Measurements from ENCODE around the gene PLEKHG2. TPM values are rescaled to one million over a fixed set of nuclear protein-coding genes. Genes with fewer than 3 reads are reported as not detected.

PLEKHG2 gene
- total RNA-seq, 4 donors from 2014 or later: 16.7 to 38.4 (median 22.2) TPM

DNA sequence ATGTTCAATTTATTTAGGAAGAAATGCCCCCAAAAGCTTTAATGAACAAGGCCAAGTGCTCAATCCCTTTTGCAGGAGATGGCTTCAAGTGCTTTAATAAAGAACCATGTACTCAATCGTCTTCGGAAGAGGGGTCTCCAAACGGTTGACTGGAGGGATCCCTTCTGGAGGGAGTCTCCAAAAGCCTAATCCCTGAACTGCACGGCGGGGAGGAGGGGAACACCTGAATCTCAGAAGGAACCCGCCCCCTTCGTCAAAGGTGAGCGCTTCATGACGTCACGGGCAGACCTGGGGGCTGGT lies 22.1 kb upstream of the PLEKHG2 start:
- Histone ChIP-seq H3K27me3 (no peaks in the 10 kb centered on the region), H3K36me3 (peaks cover 30 to 72% (median 66%) of the 10 kb centered on the region in 4 donors), H3K27ac (replicated peaks in 1 of 4) (peak overlapping the region; percentile 97 to 100 (median 98)), H3K4me3 (peak overlapping the region; percentile 81 to 99 (median 96)), H3K4me1 (peaks cover 24 to 42% (median 32%) of the 10 kb centered on the region in 4 donors), H3K9me3 (no peaks in the 10 kb centered on the region)
- intact Hi-C loops (cut with DNase I): no loop called here
- DNase-seq (ENCODE audit: extremely low spot score): no peak
- WGBS: 0% methylated on average over 6 of the region's 10 CpGs
- TF ChIP-seq POLR2AphosphoS5 (IDR thresholded peaks at IDR 0.05) (no peak), EP300 (IDR thresholded peaks at IDR 0.05) (no peak), POLR2A (IDR thresholded peaks at IDR 0.05; ENCODE audit: low read depth) (no peak)
- TF ChIP-seq, protein P1, sequence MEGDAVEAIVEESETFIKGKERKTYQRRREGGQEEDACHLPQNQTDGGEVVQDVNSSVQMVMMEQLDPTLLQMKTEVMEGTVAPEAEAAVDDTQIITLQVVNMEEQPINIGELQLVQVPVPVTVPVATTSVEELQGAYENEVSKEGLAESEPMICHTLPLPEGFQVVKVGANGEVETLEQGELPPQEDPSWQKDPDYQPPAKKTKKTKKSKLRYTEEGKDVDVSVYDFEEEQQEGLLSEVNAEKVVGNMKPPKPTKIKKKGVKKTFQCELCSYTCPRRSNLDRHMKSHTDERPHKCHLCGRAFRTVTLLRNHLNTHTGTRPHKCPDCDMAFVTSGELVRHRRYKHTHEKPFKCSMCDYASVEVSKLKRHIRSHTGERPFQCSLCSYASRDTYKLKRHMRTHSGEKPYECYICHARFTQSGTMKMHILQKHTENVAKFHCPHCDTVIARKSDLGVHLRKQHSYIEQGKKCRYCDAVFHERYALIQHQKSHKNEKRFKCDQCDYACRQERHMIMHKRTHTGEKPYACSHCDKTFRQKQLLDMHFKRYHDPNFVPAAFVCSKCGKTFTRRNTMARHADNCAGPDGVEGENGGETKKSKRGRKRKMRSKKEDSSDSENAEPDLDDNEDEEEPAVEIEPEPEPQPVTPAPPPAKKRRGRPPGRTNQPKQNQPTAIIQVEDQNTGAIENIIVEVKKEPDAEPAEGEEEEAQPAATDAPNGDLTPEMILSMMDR (IDR thresholded peaks at IDR 0.05): no peak

DNA sequence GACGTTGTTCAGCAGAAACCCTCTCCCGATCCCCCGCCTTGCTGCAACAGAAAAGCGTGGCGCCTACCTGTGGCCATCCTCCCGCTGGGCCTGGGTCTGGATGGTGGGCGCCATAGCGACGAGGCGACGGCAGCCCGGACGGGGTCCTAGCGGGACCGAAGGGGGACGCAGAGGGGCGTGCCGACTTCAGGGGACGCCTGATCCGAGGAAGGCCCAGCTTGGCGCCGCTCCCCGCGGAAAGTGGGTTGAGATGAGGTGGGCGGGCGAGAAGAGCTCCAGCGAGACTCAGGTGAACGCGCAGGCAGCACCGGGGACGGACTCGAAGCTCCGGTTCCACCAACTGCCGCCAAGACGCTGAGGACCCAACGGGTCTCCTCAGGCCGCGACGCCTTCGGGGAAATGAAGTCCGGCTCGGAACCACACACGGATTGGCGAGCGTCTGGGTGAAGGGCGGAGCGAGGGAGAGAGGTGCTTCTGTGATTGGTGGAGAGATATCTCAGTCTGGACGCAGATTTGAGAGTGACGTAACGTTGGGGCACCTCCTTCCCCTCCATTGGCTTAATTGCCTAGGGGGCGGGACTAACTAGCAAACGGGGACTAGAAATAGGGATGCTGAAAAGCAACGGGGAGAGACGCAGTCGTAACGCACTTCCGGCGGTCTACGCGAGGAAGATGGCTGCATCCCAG lies 21.6 kb upstream of the PLEKHG2 start, which contains the start of the genes MED29 and PAF1:
TSS of gene MED29 (plus strand) at position 628 of the 687 bp plus-strand sequence. CDS start at position 673, 45 bp downstream.
TSS of gene PAF1 (minus strand) at position 356 of the 687 bp plus-strand sequence. CDS start at position 114, 242 bp downstream.
- H3K27me3 ChIP-seq: no peaks in the 10 kb centered on the region
- peak within 1 kb of the TSS; percentile 81 to 99 (median 96) for H3K4me3 ChIP-seq
- no peaks in the 10 kb centered on the region for H3K9me3 ChIP-seq
- intact Hi-C loops (cut with DNase I): no loop called here
- TF ChIP-seq POLR2AphosphoS5 (IDR thresholded peaks at IDR 0.05) (peak; percentile 96 to 98), POLR2A (IDR thresholded peaks at IDR 0.05; ENCODE audit: low read depth) (peak; percentile 66)
- TF ChIP-seq, protein P1 (IDR thresholded peaks at IDR 0.05): no peak
- peaks cover 30 to 72% (median 64%) of the 10 kb centered on the region in 4 donors for H3K36me3 ChIP-seq
- DNase-seq (ENCODE audit: extremely low spot score): peak; percentile 100
- WGBS: 2% methylated on average over 23 of the region's 60 CpGs
- H3K4me1 ChIP-seq: peaks cover 24 to 42% (median 32%) of the 10 kb centered on the region in 4 donors
- peak within 1 kb of the TSS; percentile 97 to 100 (median 98) for H3K27ac ChIP-seq (replicated peaks in 1 of 4)

DNA sequence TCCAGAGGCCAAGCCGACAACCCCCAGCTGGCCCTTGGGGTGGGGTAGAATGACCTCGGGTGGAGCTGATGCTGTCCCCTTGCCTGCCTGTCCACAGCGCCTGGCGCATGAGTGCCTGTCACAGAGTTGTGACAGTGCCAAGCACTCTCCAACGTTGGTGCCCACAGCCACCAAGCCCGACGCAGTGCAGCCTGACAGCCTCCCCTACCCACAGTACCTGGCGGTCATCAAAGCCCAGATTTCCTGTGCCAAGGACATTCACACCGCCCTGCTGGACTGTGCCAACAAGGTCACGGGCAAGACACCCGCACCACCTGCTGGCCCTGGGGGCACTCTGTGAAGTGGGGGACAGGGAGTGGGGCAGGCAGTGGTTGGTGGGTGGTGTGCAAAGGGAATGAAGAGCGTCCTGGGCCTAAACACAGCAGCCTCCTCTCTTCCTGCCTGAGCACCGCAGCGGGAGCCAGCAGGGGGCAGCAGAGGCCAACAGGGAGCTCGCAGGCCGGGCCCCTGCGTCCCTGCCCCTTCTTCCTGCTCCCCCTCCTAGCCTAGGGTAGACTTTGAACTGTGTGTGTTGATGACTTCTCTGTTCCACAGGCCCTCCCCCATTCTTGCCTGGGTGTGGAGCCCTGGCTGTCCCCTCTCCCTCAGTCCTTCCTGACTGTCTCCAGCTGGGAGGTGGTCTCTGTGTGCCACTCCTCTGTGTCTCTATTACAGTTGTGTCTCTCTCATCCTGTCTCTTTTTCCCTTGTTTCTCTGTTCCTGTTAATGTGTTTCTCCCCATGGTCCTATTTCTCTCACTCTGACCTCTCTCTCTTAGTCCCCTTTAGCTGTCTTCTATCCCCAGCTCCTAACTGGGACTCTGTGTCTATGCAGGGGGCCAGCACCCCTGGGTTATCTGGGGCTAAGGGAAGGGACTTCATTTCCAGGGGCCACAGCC lies 14.8 kb upstream of the PLEKHG2 start:
- Histone ChIP-seq H3K36me3 (peaks cover 10 to 44% (median 34%) of the 10 kb centered on the region in 4 donors), H3K27me3 (no peaks in the 10 kb centered on the region), H3K4me3 (peak overlapping the region in 3 of 4 donors; percentile 1 to 23 (median 10)), H3K9me3 (no peaks in the 10 kb centered on the region), H3K4me1 (peaks cover 34 to 58% (median 51%) of the 10 kb centered on the region in 4 donors), H3K27ac (replicated peaks in 1 of 4) (peak overlapping the region; percentile 88 to 100 (median 99))
- 39% methylated on average over 15 of the region's 17 CpGs for WGBS
- TF ChIP-seq EP300 (IDR thresholded peaks at IDR 0.05): no peak
- TF ChIP-seq POLR2AphosphoS5 (IDR thresholded peaks at IDR 0.05): peak; percentile 70 to 82
- TF ChIP-seq, protein P1 (IDR thresholded peaks at IDR 0.05): peak; percentile 98 to 99 (median 99)
- no peak for TF ChIP-seq POLR2A (IDR thresholded peaks at IDR 0.05; ENCODE audit: low read depth)
- DNase-seq (ENCODE audit: extremely low spot score): peak; percentile 97
- intact Hi-C loops (cut with DNase I): loop anchor here (1.0 kb wide), 1 partner anchor 15 kb away; the partner anchor contains the start of gene PLEKHG2

DNA sequence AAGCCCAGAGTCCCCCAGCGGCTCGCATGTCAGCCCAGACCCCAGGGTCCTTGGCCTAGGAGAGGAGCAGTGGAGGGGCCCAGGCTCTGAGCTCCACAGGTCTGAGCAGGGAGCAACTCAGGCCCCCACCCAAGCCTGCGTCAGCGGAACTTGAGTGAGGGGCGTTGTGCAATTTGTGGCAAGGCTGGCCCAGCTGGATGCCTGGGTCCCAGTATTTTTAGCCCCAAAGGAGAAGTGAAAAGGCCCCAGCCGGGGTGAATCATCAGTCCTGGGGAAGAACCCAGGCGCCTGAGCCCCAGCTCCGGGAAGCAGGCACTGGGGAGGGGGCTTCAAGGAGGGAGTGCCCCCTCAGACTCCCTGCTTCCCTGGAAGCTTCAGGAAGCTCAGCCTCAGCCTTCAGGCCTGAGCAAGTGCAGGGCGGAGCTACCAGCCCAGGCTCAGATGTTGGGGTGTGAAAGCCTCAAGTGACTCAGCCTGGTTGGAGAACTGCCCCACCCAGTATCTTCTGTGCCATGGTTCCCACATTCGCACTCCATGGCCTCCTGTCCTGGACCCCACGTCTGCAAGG lies 14.1 kb upstream of the PLEKHG2 start:
- Histone ChIP-seq H3K36me3 (peaks cover 10 to 37% (median 32%) of the 10 kb centered on the region in 4 donors), H3K4me1 (peaks cover 34 to 60% (median 52%) of the 10 kb centered on the region in 4 donors), H3K27me3 (no peaks in the 10 kb centered on the region), H3K4me3 (peak overlapping the region in 3 of 4 donors; percentile 1 to 23 (median 10)), H3K27ac (replicated peaks in 1 of 4) (peak overlapping the region; percentile 88 to 100 (median 99)), H3K9me3 (no peaks in the 10 kb centered on the region)
- TF ChIP-seq, protein P1 (IDR thresholded peaks at IDR 0.05): no peak
- TF ChIP-seq POLR2A (IDR thresholded peaks at IDR 0.05; ENCODE audit: low read depth): peak; percentile 16
- TF ChIP-seq POLR2AphosphoS5 (IDR thresholded peaks at IDR 0.05): peak; percentile 61 to 75
- peak; percentile 41 for TF ChIP-seq EP300 (IDR thresholded peaks at IDR 0.05)
- 60% methylated on average over 10 of the region's 11 CpGs for WGBS
- intact Hi-C loops (cut with DNase I): loop anchor here (1.0 kb wide), 1 partner anchor 14 kb away; the partner anchor contains the start of gene PLEKHG2
- DNase-seq (ENCODE audit: extremely low spot score): no peak

All from esophagus muscularis mucosa (tissue), 4 donors.